A549 (cell line): Measurements from ENCODE around the gene STAG3.

Experiments
- CBX2 ChIP-seq: fragments of 200-600 bp; sonication (generic); IDR thresholded peaks from 2 replicates; pipeline ENCODE4 v1.6.1; 2016; ENCODE audit warnings: low read depth, mild to moderate bottlenecking, borderline replicate concordance
- CTCF ChIP-seq: fragments of >200 bp; sonication (Bioruptor Twin); formaldehyde crosslinking; IDR thresholded peaks from 3 replicates; pipeline ENCODE4 v1.5.1; 2016
- E2F6 ChIP-seq: IDR thresholded peaks from 2 replicates; pipeline ENCODE4 v1.6.1; 2012; ENCODE audit warnings: low read depth, borderline replicate concordance
- FOXS1 ChIP-seq: fragments of 250-450 bp; sonication (Bioruptor Pico); IDR thresholded peaks from 2 replicates; pipeline ENCODE4 v1.5.0; 2020; ENCODE audit warnings: mild to moderate bottlenecking, moderate library complexity
- HMGXB4 ChIP-seq: fragments of 250-450 bp; sonication (Bioruptor Pico); IDR thresholded peaks from 2 replicates; pipeline ENCODE4 v1.5.0; 2021; ENCODE audit warnings: mild to moderate bottlenecking, moderate library complexity, borderline replicate concordance
- JUN ChIP-seq, 2 experiments: fragments of >200 bp; sonication (Bioruptor Twin); formaldehyde crosslinking; IDR thresholded peaks; 2 replicates in 1 of 2; 3 replicates in 1 of 2; pipeline ENCODE4 v1.6.1; 2016 to 2017
- MAX ChIP-seq: IDR thresholded peaks from 2 replicates; pipeline ENCODE4 v1.6.1; 2012
- MAZ ChIP-seq: fragments of 150-350 bp; IDR thresholded peaks from 2 replicates; pipeline ENCODE4 v1.6.1; 2014; ENCODE audit warnings: antibody characterized with exemption, low read depth, low read length, borderline replicate concordance
- MYC ChIP-seq: IDR thresholded peaks from 2 replicates; pipeline ENCODE4 v1.6.1; 2012; ENCODE audit warnings: mild to moderate bottlenecking, inconsistent platforms, low read length, improper control_type of control experiment, borderline replicate concordance
- POLR2A ChIP-seq: IDR thresholded peaks from 2 replicates; pipeline ENCODE4 v1.6.1; 2012; ENCODE audit warnings: mild to moderate bottlenecking, low read length
- RAD21 ChIP-seq, 2 experiments: fragments of >200 bp in 1 of 2; sonication (Bioruptor Twin) in 1 of 2; formaldehyde crosslinking in 1 of 2; IDR thresholded peaks in 1 of 2; conservative IDR thresholded peaks in 1 of 2; 2 replicates in 1 of 2; 3 replicates in 1 of 2; pipeline ENCODE4 v1.6.1; 2012 to 2018; ENCODE audit warnings: inconsistent platforms in 1 of 2
- ZNF302 ChIP-seq: fragments of 250-450 bp; sonication (Bioruptor Pico); IDR thresholded peaks from 2 replicates; pipeline ENCODE4 v1.9.0; 2021; ENCODE audit warnings: inconsistent platforms, mild to moderate bottlenecking, moderate library complexity

- TF ChIP-seq POLR2A (no peak), MAZ (no peak), RAD21 (conservative IDR thresholded peaks at IDR 0.05 in 1 of 2, IDR thresholded peaks at IDR 0.05 in 1 of 2) (no peak), MAX (no peak), CTCF (no peak), JUN (IDR thresholded peaks at IDR 0.05) (no peak), CBX2 (no peak), FOXS1 (CRISPR knock-in tag) (no peak), HMGXB4 (CRISPR knock-in tag) (no peak), MYC (no peak), E2F6 (no peak), ZNF302 (CRISPR knock-in tag) (no peak)
These were observed 10.5 kb upstream of the STAG3 start for GRCh38 chr7:100166970-100167911.
